ENCODE measurements around the gene MVB12B. TPM values are rescaled to one million over a fixed set of nuclear protein-coding genes. Genes with fewer than 3 reads are reported as not detected.

The MVB12B gene
- total RNA-seq, 4 donors from 2014 or later, result 15.7 to 27.3 (median 22.7) TPM

- no peaks in the 10 kb centered on the region for H3K9me3 ChIP-seq
- H3K4me1 ChIP-seq, result peaks cover 7 to 39% (median 19%) of the 10 kb centered on the region in 4 donors
- H3K27ac ChIP-seq, result no peak overlapping the region
- H3K27me3 ChIP-seq, result no peaks in the 10 kb centered on the region
- no peaks in the 10 kb centered on the region for H3K36me3 ChIP-seq
- 72 to 81% methylated on average over 4 to 5 of the region's 5 CpGs for WGBS, 2 donors (ENCODE audit: low coverage in 1 of 2)
- intact Hi-C loops (cut with DNase I; ENCODE audit: low total_unique reads), result no loop called here
- H3K4me3 ChIP-seq, result no peak overlapping the region
- in situ Hi-C loops (cut with MboI; ENCODE audit: low pct_ligation_motif_present in 1 of 4, low pct_unique_long_range_greater_than_20kb in 1 of 4, low sequenced_read_pairs in 3 of 4), result no loop called here
- TF ChIP-seq EP300 (IDR thresholded peaks at IDR 0.05; ENCODE audit: low read depth) (no peak), POLR2AphosphoS5 (IDR thresholded peaks at IDR 0.05) (no peak), CTCF (IDR thresholded peaks at IDR 0.05) (no peak), POLR2A (IDR thresholded peaks at IDR 0.05) (no peak)
- DNase-seq, result no peak
These were observed 46.6 kb downstream of the MVB12B start for GRCh38 chr9:126373241-126373640.

GRCh38 chr9:126374366-126374781 lies 47.7 kb downstream of the MVB12B start:
- WGBS, 2 donors (ENCODE audit: low coverage in 1 of 2), result 86 to 100% methylated on average over 1 to 4 of the region's 4 CpGs
- TF ChIP-seq POLR2AphosphoS5 (IDR thresholded peaks at IDR 0.05), result no peak
- no peak for TF ChIP-seq POLR2A (IDR thresholded peaks at IDR 0.05)
- TF ChIP-seq CTCF (IDR thresholded peaks at IDR 0.05), result no peak
- no peak for TF ChIP-seq EP300 (IDR thresholded peaks at IDR 0.05; ENCODE audit: low read depth)
- in situ Hi-C loops (cut with MboI; ENCODE audit: low pct_ligation_motif_present in 1 of 4, low pct_unique_long_range_greater_than_20kb in 1 of 4, low sequenced_read_pairs in 3 of 4) (no loop called here), intact Hi-C loops (cut with DNase I; ENCODE audit: low total_unique reads) (no loop called here)
- no peaks in the 10 kb centered on the region for H3K9me3 ChIP-seq
- no peak for DNase-seq
- no peak overlapping the region for H3K4me3 ChIP-seq
- H3K4me1 ChIP-seq, result peaks cover 7 to 35% (median 17%) of the 10 kb centered on the region in 4 donors
- no peaks in the 10 kb centered on the region for H3K27me3 ChIP-seq
- H3K27ac ChIP-seq, result no peak overlapping the region
- H3K36me3 ChIP-seq, result no peaks in the 10 kb centered on the region

- H3K27me3 ChIP-seq, result no peaks in the 10 kb centered on the region
- H3K36me3 ChIP-seq, result no peaks in the 10 kb centered on the region
- H3K4me1 ChIP-seq, result peaks cover 7 to 35% (median 17%) of the 10 kb centered on the region in 4 donors
- in situ Hi-C loops (cut with MboI; ENCODE audit: low pct_ligation_motif_present in 1 of 4, low pct_unique_long_range_greater_than_20kb in 1 of 4, low sequenced_read_pairs in 3 of 4), result loop anchor here in 1 of 4 donors (25.0 kb wide), 1 partner anchor 963 kb away; no protein-coding TSS in a partner anchor
- intact Hi-C loops (cut with DNase I; ENCODE audit: low total_unique reads), result no loop called here
- no peak for TF ChIP-seq POLR2AphosphoS5 (IDR thresholded peaks at IDR 0.05)
- TF ChIP-seq POLR2A (IDR thresholded peaks at IDR 0.05), result no peak
- no peak for TF ChIP-seq EP300 (IDR thresholded peaks at IDR 0.05; ENCODE audit: low read depth)
- no peak for TF ChIP-seq CTCF (IDR thresholded peaks at IDR 0.05)
- H3K27ac ChIP-seq, result peak overlapping the region; percentile 50 to 71 (median 62)
- no peaks in the 10 kb centered on the region for H3K9me3 ChIP-seq
- DNase-seq, result peak; percentile 38
- WGBS, 2 donors (ENCODE audit: low coverage in 1 of 2), result 20 to 23% methylated on average over 4 to 7 of the region's 7 CpGs
- no peak overlapping the region for H3K4me3 ChIP-seq
These were observed 48.8 kb downstream of the MVB12B start for GRCh38 chr9:126375386-126375785.

- in situ Hi-C loops (cut with MboI; ENCODE audit: low pct_ligation_motif_present in 1 of 4, low pct_unique_long_range_greater_than_20kb in 1 of 4, low sequenced_read_pairs in 3 of 4) (loop anchor here in 1 of 4 donors (25.0 kb wide), 1 partner anchor 964 kb away; no protein-coding TSS in a partner anchor), intact Hi-C loops (cut with DNase I; ENCODE audit: low total_unique reads) (no loop called here)
- H3K27ac ChIP-seq, result peak overlapping the region; percentile 50 to 71 (median 62)
- WGBS, 2 donors (ENCODE audit: low coverage in 1 of 2), result 46 to 51% methylated on average over 2 to 18 of the region's 18 CpGs
- peak; percentile 74 for DNase-seq
- H3K27me3 ChIP-seq, result no peaks in the 10 kb centered on the region
- H3K36me3 ChIP-seq, result no peaks in the 10 kb centered on the region
- no peak overlapping the region for H3K4me3 ChIP-seq
- H3K4me1 ChIP-seq, result peaks cover 7 to 35% (median 17%) of the 10 kb centered on the region in 4 donors
- TF ChIP-seq POLR2AphosphoS5 (IDR thresholded peaks at IDR 0.05) (no peak), EP300 (IDR thresholded peaks at IDR 0.05; ENCODE audit: low read depth) (no peak), CTCF (IDR thresholded peaks at IDR 0.05) (no peak), POLR2A (IDR thresholded peaks at IDR 0.05) (no peak)
- no peaks in the 10 kb centered on the region for H3K9me3 ChIP-seq
These were observed 49.9 kb downstream of the MVB12B start for GRCh38 chr9:126376311-126377175.
